B cell (primary cell): ENCODE data around the gene RILPL2. TPM values are rescaled to one million over a fixed set of nuclear protein-coding genes. Genes with fewer than 3 reads are reported as not detected.

Experiments
- ATAC-seq: fragments of 200-7000 bp; cut with Tn5 transposase; one replicate; pipeline ENCODE4 v1.10.0; 2021; ENCODE audit warnings: low read depth, mild to moderate bottlenecking, moderate number of reproducible peaks, moderate library complexity
- CTCF ChIA-PET: fragments of 350-600 bp; sonication (Branson Sonifier 250); formaldehyde crosslinking; loops from one replicate; lab custom pipeline; 2021; ENCODE audit warnings: antibody characterized with exemption, inconsistent platforms; lab: Charles Lee
- POLR2A ChIA-PET: fragments of 350-600 bp; sonication (Branson Sonifier 250); formaldehyde crosslinking; loops from one replicate; lab custom pipeline; 2021; ENCODE audit warnings: antibody characterized with exemption; lab: Charles Lee
- DNase-seq: peaks from one replicate; pipeline ENCODE4 v3.0.0; 2013
- H2AFZ ChIP-seq: 2 replicates; pipeline ENCODE4 v1.6.1; 2012; ENCODE audit warnings: mild to moderate bottlenecking, low read depth, low read length; ENCODE audit not compliant: insufficient read depth, poor library complexity, severe bottlenecking
- H3K27ac ChIP-seq, 2 donors: 1 replicate in 1 of 2; 2 replicates in 1 of 2; pipeline ENCODE4 v1.5.1; 2012 to 2013; ENCODE audit warnings: low read length in 2 of 2, mild to moderate bottlenecking in 2 of 2, moderate library complexity in 1 of 2
- H3K27me3 ChIP-seq, 4 experiments: fragments of 200-600 bp in 1 of 4; sonication (generic) in 1 of 4; replicated peaks in 1 of 4; 1 replicate in 2 of 4; 2 replicates in 2 of 4; pipeline versions ENCODE4 v1.6.1 to v1.7.0; 2013 to 2016; ENCODE audit warnings: low read length in 3 of 4, mild to moderate bottlenecking in 2 of 4, mixed read lengths in 1 of 4, moderate library complexity in 1 of 4; ENCODE audit not compliant: insufficient read depth in 4 of 4, control insufficient read depth in 3 of 4; ENCODE audit errors: control extremely low read depth in 1 of 4
- H3K36me3 ChIP-seq, 2 experiments: replicated peaks in 1 of 2; 1 replicate in 1 of 2; 2 replicates in 1 of 2; pipeline versions ENCODE4 v1.6.1 to v1.7.1; 2013; ENCODE audit warnings: low read length in 1 of 2; ENCODE audit not compliant: insufficient read depth in 2 of 2, control insufficient read depth in 1 of 2; ENCODE audit errors: control extremely low read depth in 1 of 2, extremely low read depth in 1 of 2
- H3K4me1 ChIP-seq, 2 donors: fragments of 200-600 bp in 1 of 2; sonication (generic) in 1 of 2; 1 replicate in 1 of 2; 2 replicates in 1 of 2; pipeline versions ENCODE4 v1.5.1 to v1.6.1; 2013 to 2017; ENCODE audit warnings: low read length in 2 of 2; ENCODE audit not compliant: control insufficient read depth in 2 of 2, insufficient read depth in 2 of 2
- H3K4me2 ChIP-seq: replicated peaks from 2 replicates; pipeline ENCODE3; 2012; ENCODE audit warnings: mild to moderate bottlenecking, low read depth, low read length; ENCODE audit not compliant: poor library complexity, severe bottlenecking
- H3K4me3 ChIP-seq, 5 experiments: fragments of 200-600 bp in 1 of 5; sonication (generic) in 1 of 5; 1 replicate in 3 of 5; 2 replicates in 2 of 5; pipeline versions ENCODE4 v1.5.1 to v1.7.0; 2011 to 2016; ENCODE audit warnings: low read length in 4 of 5, mild to moderate bottlenecking in 4 of 5, low read depth in 2 of 5, control low read depth in 1 of 5, moderate library complexity in 1 of 5; ENCODE audit not compliant: insufficient read depth in 1 of 5; ENCODE audit errors: control extremely low read depth in 1 of 5, extremely low read depth in 1 of 5
- H3K79me2 ChIP-seq: fragments of 200-600 bp; sonication (generic); one replicate; pipeline ENCODE4 v1.6.0; 2016; ENCODE audit warnings: low read length; ENCODE audit not compliant: control insufficient read depth, insufficient read depth
- H3K9ac ChIP-seq: fragments of 200-600 bp; sonication (generic); 2 replicates; pipeline ENCODE4 v1.6.1; 2017; ENCODE audit warnings: mild to moderate bottlenecking, low read length, moderate library complexity
- H3K9me3 ChIP-seq, 3 donors: one replicate each; pipeline versions ENCODE4 v1.6.1 to v1.7.1; 2013; ENCODE audit warnings: low read length in 2 of 3; ENCODE audit not compliant: control insufficient read depth in 2 of 3, insufficient read depth in 1 of 3; ENCODE audit errors: control extremely low read depth in 1 of 3
- H4K20me1 ChIP-seq: 2 replicates; pipeline ENCODE4 v1.6.0; 2012; ENCODE audit warnings: mild to moderate bottlenecking, low read length; ENCODE audit not compliant: insufficient read depth, control insufficient read depth, poor library complexity, severe bottlenecking
- H3K27ac Mint-ChIP-seq: one replicate; pipeline ENCODE4 v1.8.0; 2021; ENCODE audit warnings: mixed read lengths
- H3K27me3 Mint-ChIP-seq: one replicate; pipeline ENCODE4 v1.8.0; 2021; ENCODE audit warnings: mixed read lengths
- H3K4me1 Mint-ChIP-seq: one replicate; pipeline ENCODE4 v1.8.0; 2021; ENCODE audit warnings: mixed read lengths
- H3K4me3 Mint-ChIP-seq: one replicate; pipeline ENCODE4 v1.8.0; 2021; ENCODE audit warnings: mixed read lengths
- H3K9me3 Mint-ChIP-seq: one replicate; pipeline ENCODE4 v1.8.0; 2022; ENCODE audit warnings: mixed read lengths; ENCODE audit not compliant: insufficient read depth
- EZH2 ChIP-seq: IDR thresholded peaks from 2 replicates; pipeline ENCODE4 v1.6.1; 2012; ENCODE audit warnings: borderline replicate concordance, low read depth, mild to moderate bottlenecking, moderate library complexity, low read length; ENCODE audit not compliant: insufficient read depth, poor library complexity, severe bottlenecking
- WGBS: methylation state at CpG from one replicate; pipeline ENCODE4 v1.1.5; 2013; ENCODE audit warnings: missing lambda C conversion rate; ENCODE audit not compliant: insufficient coverage; 5-methylcytosine and 5-hydroxymethylcytosine counted together
- intact Hi-C: fragments of 100-400 bp; cut with micrococcal nuclease; formaldehyde crosslinking; loops from one replicate; pipeline ENCODE4 v1.10.0; 2022
- polyA plus RNA-seq: library from polyadenylated mRNA; depleted of rRNA; stranded (reverse); fragments of >200 nt; gene quantifications from 2 replicates; pipeline ENCODE4 v1.2.3, GENCODE V29; 2012
- total RNA-seq, 2 donors: library from RNA; stranded (reverse); fragments of 120-200 nt in 1 of 2; gene quantifications; 1 replicate in 1 of 2; 2 replicates in 1 of 2; pipeline versions ENCODE4 v1.2.3 to v1.2.4, GENCODE V29; 2013 to 2022
- TF ChIP-seq, protein P1 (sequence below): fragments of 200-600 bp; IDR thresholded peaks from one replicate; pipeline ENCODE4 v1.8.0; 2022; ENCODE audit warnings: antibody characterized with exemption, mild to moderate bottlenecking

Gene RILPL2
- total and polyA plus RNA-seq, 2 donors (not counting 1 experiment from before 2014, with no cell fraction given), result 4.0 to 12.6 TPM

DNA sequence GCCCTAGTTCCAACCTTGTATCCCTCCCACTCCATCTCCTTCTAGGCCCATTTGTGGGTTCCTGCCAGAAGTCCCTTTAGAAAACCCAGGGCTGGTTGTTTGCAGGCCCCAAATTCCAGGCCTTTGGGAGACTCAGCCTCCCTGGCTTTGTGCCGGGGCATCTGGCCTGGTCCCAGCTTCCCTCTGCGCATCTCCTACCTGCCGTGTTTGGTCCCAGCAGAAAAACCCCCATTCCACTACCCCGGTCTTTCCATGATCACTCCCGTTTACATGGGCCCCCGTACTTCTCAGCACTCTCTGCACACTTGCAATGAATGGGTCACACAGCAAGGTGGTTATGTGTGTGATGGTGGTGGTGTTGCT lies 37.2 kb downstream of the RILPL2 start:
- Histone ChIP-seq H2AFZ (no peak overlapping the region), H3K27me3 (no peaks in the 10 kb centered on the region), H3K27ac (no peak overlapping the region), H3K9ac (no peak overlapping the region), H4K20me1 (peaks cover 18% of the 10 kb centered on the region), H3K36me3 (peaks cover 16 to 57% of the 10 kb centered on the region in 2 experiments), H3K4me1 (no peaks in the 10 kb centered on the region), H3K79me2 (peaks cover 68% of the 10 kb centered on the region), H3K4me2 (no peak overlapping the region), H3K9me3 (no peaks in the 10 kb centered on the region), H3K4me3 (no peak overlapping the region)
- ChIA-PET CTCF (no interaction called here), POLR2A (no interaction called here)
- no peak for DNase-seq
- ATAC-seq, result no peak
- Mint-ChIP-seq H3K27me3 (no peaks in the 10 kb centered on the region), H3K4me3 (no peak overlapping the region), H3K9me3 (no peaks in the 10 kb centered on the region), H3K27ac (no peak overlapping the region), H3K4me1 (peaks cover 5% of the 10 kb centered on the region)
- intact Hi-C loops, result no loop called here
- WGBS, result 100% methylated on average over 3 of the region's 6 CpGs
- TF ChIP-seq EZH2, result no peak
- TF ChIP-seq, protein P1, sequence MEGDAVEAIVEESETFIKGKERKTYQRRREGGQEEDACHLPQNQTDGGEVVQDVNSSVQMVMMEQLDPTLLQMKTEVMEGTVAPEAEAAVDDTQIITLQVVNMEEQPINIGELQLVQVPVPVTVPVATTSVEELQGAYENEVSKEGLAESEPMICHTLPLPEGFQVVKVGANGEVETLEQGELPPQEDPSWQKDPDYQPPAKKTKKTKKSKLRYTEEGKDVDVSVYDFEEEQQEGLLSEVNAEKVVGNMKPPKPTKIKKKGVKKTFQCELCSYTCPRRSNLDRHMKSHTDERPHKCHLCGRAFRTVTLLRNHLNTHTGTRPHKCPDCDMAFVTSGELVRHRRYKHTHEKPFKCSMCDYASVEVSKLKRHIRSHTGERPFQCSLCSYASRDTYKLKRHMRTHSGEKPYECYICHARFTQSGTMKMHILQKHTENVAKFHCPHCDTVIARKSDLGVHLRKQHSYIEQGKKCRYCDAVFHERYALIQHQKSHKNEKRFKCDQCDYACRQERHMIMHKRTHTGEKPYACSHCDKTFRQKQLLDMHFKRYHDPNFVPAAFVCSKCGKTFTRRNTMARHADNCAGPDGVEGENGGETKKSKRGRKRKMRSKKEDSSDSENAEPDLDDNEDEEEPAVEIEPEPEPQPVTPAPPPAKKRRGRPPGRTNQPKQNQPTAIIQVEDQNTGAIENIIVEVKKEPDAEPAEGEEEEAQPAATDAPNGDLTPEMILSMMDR, result no peak

DNA sequence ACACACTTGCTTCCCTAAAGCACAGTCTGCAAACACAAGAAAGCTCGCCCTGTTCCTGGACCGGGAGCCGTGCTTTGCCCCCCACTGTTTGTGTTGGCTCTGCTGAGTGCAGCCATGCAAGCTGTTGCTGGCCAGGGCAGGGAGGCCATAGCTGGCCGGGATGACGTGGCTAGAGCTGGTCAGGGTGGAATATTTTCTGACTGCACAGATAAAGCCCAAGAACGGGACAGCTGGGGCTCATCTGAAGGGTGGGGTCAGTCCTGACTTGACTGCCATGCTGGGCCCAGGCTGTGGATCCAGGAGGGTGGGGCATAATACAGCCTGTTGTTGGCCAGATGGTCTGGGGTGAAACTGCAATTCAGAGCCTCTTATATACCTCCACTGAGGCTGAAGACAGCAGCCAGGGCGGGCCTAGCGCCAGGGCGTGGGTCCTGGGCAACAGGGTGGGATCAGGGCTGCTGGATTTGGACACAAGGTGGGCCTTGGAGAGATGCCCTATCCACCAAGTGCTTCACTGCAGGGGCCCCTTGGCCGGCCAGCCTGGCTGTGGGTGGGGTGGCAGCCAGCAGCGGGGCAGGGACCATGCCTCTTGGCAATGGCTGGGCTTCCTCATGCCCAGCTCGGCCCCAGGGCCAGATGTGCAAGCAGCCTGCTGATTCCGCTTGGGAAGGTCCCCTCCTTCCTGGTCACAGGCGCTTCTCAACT lies 37.8 kb downstream of the RILPL2 start:
- no peak overlapping the region for H3K27ac Mint-ChIP-seq
- intact Hi-C loops, result no loop called here
- WGBS, result 93% methylated on average over 14 of the region's 14 CpGs
- Histone ChIP-seq H4K20me1 (peaks cover 18% of the 10 kb centered on the region), H3K9ac (no peak overlapping the region), H3K4me3 (no peak overlapping the region), H3K4me1 (no peaks in the 10 kb centered on the region), H3K4me2 (no peak overlapping the region), H3K79me2 (peaks cover 70% of the 10 kb centered on the region), H3K9me3 (no peaks in the 10 kb centered on the region), H3K36me3 (peaks cover 16 to 53% of the 10 kb centered on the region in 2 experiments), H3K27me3 (no peaks in the 10 kb centered on the region), H2AFZ (no peak overlapping the region), H3K27ac (no peak overlapping the region)
- ChIA-PET CTCF (no interaction called here), POLR2A (no interaction called here)
- H3K27me3 Mint-ChIP-seq, result no peaks in the 10 kb centered on the region
- ATAC-seq, result no peak
- no peak for DNase-seq
- TF ChIP-seq EZH2, result no peak
- TF ChIP-seq, protein P1, result no peak
- H3K9me3 Mint-ChIP-seq, result no peaks in the 10 kb centered on the region
- H3K4me1 Mint-ChIP-seq, result peaks cover 5% of the 10 kb centered on the region
- no peak overlapping the region for H3K4me3 Mint-ChIP-seq
